Measurements from ENCODE around the gene MYH7.
"Not testable (repeated sequence)": the region's sequence is repeated elsewhere in the genome, so short reads cannot be mapped to it uniquely, and the experiment has no call there.

Gene MYH7

GRCh38 chr14:23406725-23407355 is 28.6 kb downstream of the MYH7 start:
- no peak for DNase-seq

GRCh38 chr14:23406244-23406643 is 29.2 kb downstream of the MYH7 start:
- DNase-seq, result no peak

GRCh38 chr14:23405516-23406025 is 29.9 kb downstream of the MYH7 start:
- DNase-seq, result no peak

GRCh38 chr14:23405096-23405495 is 30.4 kb downstream of the MYH7 start:
- no peak for DNase-seq

GRCh38 chr14:23404331-23404900 is 31.0 kb downstream of the MYH7 start:
- no peak for DNase-seq

- no peak for DNase-seq
Observed at GRCh38 chr14:23403908-23404307, 31.6 kb downstream of the MYH7 start.

- DNase-seq, result no peak
Observed at GRCh38 chr14:23403139-23403438, 32.4 kb downstream of the MYH7 start.

GRCh38 chr14:23402296-23403138 is 32.9 kb downstream of the MYH7 start:
- DNase-seq, result no peak

GRCh38 chr14:23401291-23401690 is 34.2 kb downstream of the MYH7 start:
- no peak for DNase-seq

GRCh38 chr14:23400496-23401149 is 34.8 kb downstream of the MYH7 start:
- not testable (repeated sequence) for DNase-seq

GRCh38 chr14:23399591-23399990 is 35.9 kb downstream of the MYH7 start:
- no peak for DNase-seq

- DNase-seq, result no peak
Observed at GRCh38 chr14:23399136-23399535, 36.3 kb downstream of the MYH7 start.

GRCh38 chr14:23398348-23398747 is 37.1 kb downstream of the MYH7 start:
- DNase-seq, result no peak

GRCh38 chr14:23396781-23397407 is 38.6 kb downstream of the MYH7 start:
- DNase-seq, result no peak

GRCh38 chr14:23396126-23396525 is 39.3 kb downstream of the MYH7 start:
- DNase-seq, result no peak

GRCh38 chr14:23392613-23393012 is 42.8 kb downstream of the MYH7 start:
- no peak for DNase-seq

GRCh38 chr14:23389871-23390270 is 45.6 kb downstream of the MYH7 start:
- not testable (repeated sequence) for DNase-seq

GRCh38 chr14:23389396-23389795 is 46.1 kb downstream of the MYH7 start:
- no peak for DNase-seq

- no peak for DNase-seq
Observed at GRCh38 chr14:23388996-23389395, 46.5 kb downstream of the MYH7 start.

GRCh38 chr14:23387916-23388882 is 47.3 kb downstream of the MYH7 start:
- no peak for DNase-seq

- DNase-seq, result no peak
Observed at GRCh38 chr14:23386999-23387398, 48.5 kb downstream of the MYH7 start.

- DNase-seq, result not testable (repeated sequence)
Observed at GRCh38 chr14:23386266-23386657, 49.2 kb downstream of the MYH7 start.

All from NCI-H1048 (cell line).